RKO (cell line): ENCODE measurements around the gene GPR3.
"Not testable (repeated sequence)": the region's sequence is repeated elsewhere in the genome, so short reads cannot be mapped to it uniquely, and the experiment has no call there.

Experiments used
- DNase-seq: peaks from one replicate; pipeline ENCODE4 v3.0.0-alpha.2; 2016; ENCODE audit warnings: low spot score

GPR3 gene

DNA sequence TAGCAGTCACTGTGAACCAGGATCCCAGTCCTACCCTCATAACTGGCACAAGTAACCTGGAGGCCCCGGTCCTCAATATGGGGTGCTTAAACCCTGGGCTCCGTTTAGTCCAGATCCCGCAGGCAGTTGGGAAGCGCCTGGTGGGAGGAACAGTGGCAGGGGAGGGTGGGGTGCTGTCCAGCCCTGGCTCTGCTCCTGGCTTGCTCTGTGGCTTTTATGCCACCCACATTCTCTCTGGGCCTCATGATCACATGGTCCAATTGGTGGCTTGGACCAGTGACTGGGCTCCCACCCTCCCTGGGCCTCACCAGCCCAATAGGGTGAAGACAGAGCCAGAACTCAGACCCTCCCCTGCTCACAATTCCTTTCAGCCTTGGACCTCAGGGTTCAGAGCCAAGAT is 12.2 kb upstream of the GPR3 start:
- DNase-seq = no peak

- DNase-seq = no peak
These were observed 11.4 kb upstream of the GPR3 start for GRCh38 chr1:27380766-27381733.

- no peak for DNase-seq
These were observed 10.3 kb upstream of the GPR3 start for GRCh38 chr1:27381969-27382762.

GRCh38 chr1:27383039-27383605 is 9.3 kb upstream of the GPR3 start, which contains the start of gene CD164L2:
TSS of gene CD164L2 (minus strand) at chr1:27383333. CDS start at chr1:27383239, 94 bp downstream.
- DNase-seq = no peak

DNA sequence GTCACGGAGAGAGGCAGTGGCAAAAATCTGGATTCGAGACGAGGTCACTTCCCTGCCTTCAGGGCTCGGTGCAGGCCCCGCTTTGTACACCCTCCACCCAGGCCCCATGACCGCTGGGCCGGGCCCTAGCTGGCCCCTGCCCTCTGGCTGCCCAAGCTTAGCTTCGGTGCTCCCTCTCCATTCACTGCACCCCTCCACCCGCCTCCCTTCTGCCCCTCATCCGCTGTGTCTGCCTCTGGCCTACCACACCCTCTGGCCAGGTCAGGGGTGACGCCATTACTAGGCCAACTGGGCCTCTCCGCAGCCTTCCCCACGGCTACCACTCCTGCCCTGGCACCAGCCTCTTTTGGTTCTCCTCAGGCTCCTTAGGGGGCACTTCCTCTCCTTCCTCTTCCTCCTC is 8.8 kb upstream of the GPR3 start:
- no peak for DNase-seq

DNA sequence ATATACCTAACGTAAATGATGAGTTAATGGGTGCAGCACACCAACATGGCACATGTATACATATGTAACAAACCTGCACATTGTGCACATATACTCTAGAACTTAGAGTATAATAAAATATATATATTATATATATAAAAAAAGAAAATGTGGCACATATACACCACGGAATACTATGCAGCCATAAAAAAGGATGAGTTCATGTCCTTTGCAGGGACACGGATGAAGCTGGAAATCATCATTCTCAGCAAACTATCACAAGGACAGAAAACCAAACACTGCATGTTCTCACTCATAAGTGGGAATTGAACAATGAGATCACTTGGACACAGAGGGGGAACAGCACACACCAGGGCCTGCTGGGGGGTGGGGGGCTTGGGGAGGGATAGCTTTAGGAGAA is 7.6 kb upstream of the GPR3 start:
- not testable (repeated sequence) for DNase-seq

GRCh38 chr1:27388337-27389005 is 4.0 kb upstream of the GPR3 start:
- DNase-seq = no peak

- DNase-seq = no peak
These were observed 819 bp upstream of the GPR3 start for GRCh38 chr1:27391511-27392095.

GRCh38 chr1:27392778-27393635 is 585 bp downstream of the GPR3 start:
- DNase-seq = no peak

GRCh38 chr1:27393641-27394281 is 1.3 kb downstream of the GPR3 start:
- no peak for DNase-seq

- no peak for DNase-seq
These were observed 1.8 kb downstream of the GPR3 start for GRCh38 chr1:27394282-27394658.

- peak; percentile 53 for DNase-seq
These were observed 2.5 kb downstream of the GPR3 start for GRCh38 chr1:27394925-27395324.

GRCh38 chr1:27395441-27396195 is 3.2 kb downstream of the GPR3 start:
- peak; percentile 84 for DNase-seq

DNA sequence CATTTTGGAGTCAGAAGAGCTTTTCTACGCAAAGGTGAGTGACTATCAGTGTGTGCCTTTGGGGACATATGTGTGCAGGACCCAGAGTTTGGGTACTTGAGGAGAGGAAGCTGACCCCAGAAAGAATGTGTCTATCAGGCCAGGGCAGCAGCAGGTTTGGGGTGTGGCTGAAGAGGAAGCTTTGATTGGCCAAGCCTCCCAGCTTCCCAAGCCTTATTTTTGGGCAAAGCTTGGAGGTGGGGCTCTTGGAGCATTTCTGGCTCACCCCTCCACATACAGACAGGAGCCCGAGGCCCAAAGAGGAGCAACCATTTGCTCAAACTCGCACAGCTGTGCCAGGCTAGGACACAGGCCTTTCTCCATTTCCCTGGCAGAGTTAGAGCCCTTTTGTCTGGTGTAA is 4.7 kb downstream of the GPR3 start:
- no peak for DNase-seq

DNA sequence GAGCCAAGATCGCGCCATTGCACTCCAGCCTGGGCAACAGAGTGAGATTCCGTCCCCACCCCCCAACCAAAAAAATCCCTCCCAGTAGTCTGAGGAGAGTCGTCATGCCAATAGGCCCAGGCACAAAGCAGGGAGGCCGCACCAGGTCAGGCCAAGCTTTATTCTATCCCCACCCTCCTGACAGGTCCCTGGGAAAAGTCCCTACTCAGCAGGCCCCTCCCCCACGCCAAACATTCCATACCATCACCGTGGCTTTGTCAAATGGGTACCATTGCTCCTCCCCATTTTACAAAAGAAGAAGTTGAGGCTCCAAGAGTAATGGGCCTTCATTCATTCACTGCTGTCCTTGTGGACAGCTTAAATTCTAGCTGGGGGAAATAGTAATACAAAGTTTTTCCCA is 5.3 kb downstream of the GPR3 start:
- DNase-seq = no peak

DNA sequence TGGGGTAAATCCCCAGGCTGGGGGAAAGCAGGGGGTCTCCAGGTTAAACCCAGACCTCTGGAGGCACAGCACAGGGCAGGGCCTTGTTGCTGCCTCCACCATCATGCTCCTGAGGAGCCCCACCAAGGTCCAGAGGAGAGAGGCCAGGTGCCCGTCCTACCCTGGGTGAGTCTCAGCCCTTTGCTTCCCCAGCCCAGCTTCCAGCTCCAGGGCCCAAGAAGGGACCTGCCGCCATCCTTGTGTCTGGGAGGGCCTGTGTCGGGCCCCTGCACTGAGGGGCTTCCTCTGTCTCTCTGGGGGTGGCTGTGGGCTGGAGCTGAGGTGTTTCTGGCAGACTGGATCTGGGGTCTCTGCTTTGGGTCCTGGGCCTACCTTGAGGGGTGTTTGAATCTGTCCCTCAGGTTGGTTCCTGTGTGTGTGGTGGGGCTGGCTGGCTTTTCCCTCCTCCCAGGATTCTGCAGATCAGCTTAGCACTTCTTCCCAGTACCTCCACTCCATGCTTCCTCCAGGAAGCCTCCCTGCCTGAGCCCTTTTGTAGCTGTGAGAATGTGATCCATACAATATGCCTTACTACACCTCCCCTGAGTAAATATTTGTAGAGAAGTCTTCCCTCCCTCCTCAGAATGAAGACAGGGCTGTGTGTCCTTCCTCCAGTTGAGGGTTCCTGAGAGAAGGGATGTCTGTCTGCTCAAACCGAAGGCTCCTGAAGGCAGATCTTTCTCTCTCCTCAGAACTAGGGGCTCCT is 6.2 kb downstream of the GPR3 start:
- DNase-seq = no peak

DNA sequence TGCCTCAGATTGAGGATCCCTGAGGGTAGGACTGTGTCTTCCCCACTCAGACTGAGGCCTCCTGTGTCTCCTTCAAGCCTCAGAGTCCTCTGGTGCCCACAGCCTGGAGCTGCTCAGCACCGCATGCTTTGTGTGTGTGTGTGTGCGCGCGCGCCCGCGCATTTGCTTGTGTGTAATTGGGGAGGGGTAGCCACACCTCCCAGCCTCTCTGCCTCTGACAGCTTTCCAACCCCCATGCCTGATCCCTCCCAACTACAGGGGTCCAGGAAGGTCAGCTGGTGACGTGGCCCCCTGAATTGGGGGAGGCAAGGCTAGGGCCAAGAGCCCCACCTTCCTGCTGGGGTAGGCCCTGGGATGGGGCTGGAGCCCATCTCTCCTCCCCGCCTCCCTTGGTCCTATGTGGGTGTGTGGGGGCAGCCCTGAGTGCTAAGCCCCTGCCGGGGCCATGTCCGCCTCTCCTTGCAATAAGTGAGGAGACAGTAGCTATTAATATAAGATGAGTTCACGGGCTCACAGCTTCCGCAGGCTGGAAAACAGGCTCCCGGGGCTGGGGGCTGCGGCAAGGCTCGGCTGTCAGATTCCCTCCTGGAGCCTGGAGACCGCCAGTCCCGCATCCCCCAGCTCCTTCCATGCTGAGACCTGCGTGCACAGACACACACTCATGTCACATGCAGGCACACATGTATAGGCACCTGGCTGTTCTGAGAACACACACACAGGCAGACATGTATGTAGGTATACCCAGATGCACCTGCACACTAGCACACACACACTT is 7.0 kb downstream of the GPR3 start:
- DNase-seq = no peak
